ENCODE measurements around the gene PTPRK.
"Not testable (repeated sequence)": the region's sequence is repeated elsewhere in the genome, so short reads cannot be mapped to it uniquely, and the experiment has no call there.

PTPRK gene

GRCh38 chr6:128439627-128440026 lies 80.8 kb downstream of the PTPRK start:
- no peak for DNase-seq (ENCODE audit: low spot score)

GRCh38 chr6:128438393-128438792 lies 82.0 kb downstream of the PTPRK start:
- DNase-seq (ENCODE audit: low spot score): no peak

GRCh38 chr6:128437685-128438084 lies 82.7 kb downstream of the PTPRK start:
- no peak for DNase-seq (ENCODE audit: low spot score)

- not testable (repeated sequence) for DNase-seq (ENCODE audit: low spot score)
These were observed 85.6 kb downstream of the PTPRK start for GRCh38 chr6:128434752-128435151.

GRCh38 chr6:128432394-128432793 lies 88.0 kb downstream of the PTPRK start:
- DNase-seq (ENCODE audit: low spot score): no peak

- DNase-seq (ENCODE audit: low spot score): no peak
These were observed 93.3 kb downstream of the PTPRK start for GRCh38 chr6:128427139-128427538.

GRCh38 chr6:128425856-128426255 lies 94.5 kb downstream of the PTPRK start:
- DNase-seq (ENCODE audit: low spot score): no peak

GRCh38 chr6:128422871-128423270 lies 97.5 kb downstream of the PTPRK start:
- no peak for DNase-seq (ENCODE audit: low spot score)

GRCh38 chr6:128422200-128422599 lies 98.2 kb downstream of the PTPRK start:
- DNase-seq (ENCODE audit: low spot score): no peak

- DNase-seq (ENCODE audit: low spot score): peak; percentile 4
These were observed 98.6 kb downstream of the PTPRK start for GRCh38 chr6:128421788-128422187.

- no peak for DNase-seq (ENCODE audit: low spot score)
These were observed 102.7 kb downstream of the PTPRK start for GRCh38 chr6:128417698-128418097.

- DNase-seq (ENCODE audit: low spot score): no peak
These were observed 105.0 kb downstream of the PTPRK start for GRCh38 chr6:128415387-128415786.

GRCh38 chr6:128414943-128415342 lies 105.5 kb downstream of the PTPRK start:
- no peak for DNase-seq (ENCODE audit: low spot score)

- DNase-seq (ENCODE audit: low spot score): no peak
These were observed 107.1 kb downstream of the PTPRK start for GRCh38 chr6:128413291-128413690.

GRCh38 chr6:128412680-128413079 lies 107.7 kb downstream of the PTPRK start:
- no peak for DNase-seq (ENCODE audit: low spot score)

GRCh38 chr6:128410584-128410983 lies 109.8 kb downstream of the PTPRK start:
- DNase-seq (ENCODE audit: low spot score): no peak

GRCh38 chr6:128409003-128409402 lies 111.4 kb downstream of the PTPRK start:
- DNase-seq (ENCODE audit: low spot score): no peak

- no peak for DNase-seq (ENCODE audit: low spot score)
These were observed 113.9 kb downstream of the PTPRK start for GRCh38 chr6:128406453-128406852.

- DNase-seq (ENCODE audit: low spot score): no peak
These were observed 116.6 kb downstream of the PTPRK start for GRCh38 chr6:128403618-128404444.

GRCh38 chr6:128400875-128401274 lies 119.5 kb downstream of the PTPRK start:
- no peak for DNase-seq (ENCODE audit: low spot score)

GRCh38 chr6:128397996-128398395 lies 122.4 kb downstream of the PTPRK start:
- no peak for DNase-seq (ENCODE audit: low spot score)

- no peak for DNase-seq (ENCODE audit: low spot score)
These were observed 124.8 kb downstream of the PTPRK start for GRCh38 chr6:128395596-128395995.

GRCh38 chr6:128395188-128395587 lies 125.2 kb downstream of the PTPRK start:
- no peak for DNase-seq (ENCODE audit: low spot score)

GRCh38 chr6:128394167-128394566 lies 126.2 kb downstream of the PTPRK start:
- DNase-seq (ENCODE audit: low spot score): no peak

Data from COLO829 (cell line).